ENCODE results near the gene SCUBE2.

SCUBE2 gene

DNA sequence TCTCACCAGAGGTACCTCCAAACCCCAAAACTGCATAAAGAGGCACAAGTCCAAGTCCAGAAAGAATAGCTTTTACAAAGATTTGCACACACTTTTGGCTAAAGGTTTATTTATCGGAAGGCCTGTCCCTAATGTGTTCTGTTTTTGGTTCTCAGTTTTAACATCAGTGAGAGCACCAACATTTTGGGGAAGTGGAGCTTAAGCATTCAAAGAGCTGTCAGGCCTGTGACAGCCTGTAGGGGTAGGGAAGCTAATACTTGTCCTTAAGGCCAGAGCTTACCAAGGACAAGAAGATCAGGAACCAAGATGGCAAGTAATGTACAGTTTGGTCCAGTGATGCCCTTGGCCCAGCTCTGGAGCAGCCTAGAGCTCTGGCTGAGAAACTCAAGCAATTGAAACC, 38.9 kb upstream of the SCUBE2 start:
- no peak overlapping the region for H3K9ac ChIP-seq (ENCODE audit: low read depth, low read length)
- 0 out of 2 replicates have a peak, but pooled peaks cover 2% of the 10 kb centered on the region for H3K9me3 ChIP-seq (ENCODE audit: insufficient read depth, low read depth, low read length)
- no peak overlapping the region for H3K27ac ChIP-seq (ENCODE audit: low read depth, low read length)
- no peaks in the 10 kb centered on the region; the same call in 1 of the 2 replicates for H3K36me3 ChIP-seq (ENCODE audit: insufficient read depth, low read length)
- WGBS: 94% methylated on average over 1 of the region's 1 CpG
- H3K4me1 ChIP-seq (ENCODE audit: insufficient read depth, low read length): peaks cover 6% of the 10 kb centered on the region; the same call in 1 of the 2 replicates
- no peak overlapping the region for H3K4me3 ChIP-seq (ENCODE audit: low read length)
- no peaks in the 10 kb centered on the region for H3K27me3 ChIP-seq (ENCODE audit: insufficient read depth, low read length)

DNA sequence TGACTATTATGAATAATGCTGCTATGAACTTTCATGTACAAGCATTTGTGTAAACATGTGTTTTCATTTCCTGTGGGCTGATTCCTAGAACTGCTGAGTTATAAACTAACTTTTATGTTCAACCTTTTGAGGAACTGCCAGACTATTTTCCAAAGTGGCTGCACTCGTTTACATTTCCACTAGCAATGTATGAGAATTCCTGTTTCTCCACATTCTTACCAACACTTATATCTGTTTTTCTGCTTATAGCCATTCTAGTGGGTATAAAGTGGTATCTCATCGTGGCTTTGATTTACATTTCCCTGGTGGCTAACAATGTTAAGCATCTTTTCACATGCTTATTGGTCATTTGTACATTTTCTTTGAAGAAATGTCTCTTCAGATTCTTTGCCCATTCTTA, 35.2 kb upstream of the SCUBE2 start:
- Histone ChIP-seq H3K27ac (ENCODE audit: low read depth, low read length) (no peak overlapping the region), H3K4me3 (ENCODE audit: low read length) (no peak overlapping the region), H3K36me3 (ENCODE audit: insufficient read depth, low read length) (no peaks in the 10 kb centered on the region; the same call in 1 of the 2 replicates), H3K9me3 (ENCODE audit: insufficient read depth, low read depth, low read length) (0 out of 2 replicates have a peak, but pooled peaks cover 2% of the 10 kb centered on the region), H3K4me1 (ENCODE audit: insufficient read depth, low read length) (peaks cover 10% of the 10 kb centered on the region; the same call in 1 of the 2 replicates), H3K9ac (ENCODE audit: low read depth, low read length) (no peak overlapping the region), H3K27me3 (ENCODE audit: insufficient read depth, low read length) (no peaks in the 10 kb centered on the region)
- WGBS: 98% methylated on average over 2 of the region's 2 CpGs

DNA sequence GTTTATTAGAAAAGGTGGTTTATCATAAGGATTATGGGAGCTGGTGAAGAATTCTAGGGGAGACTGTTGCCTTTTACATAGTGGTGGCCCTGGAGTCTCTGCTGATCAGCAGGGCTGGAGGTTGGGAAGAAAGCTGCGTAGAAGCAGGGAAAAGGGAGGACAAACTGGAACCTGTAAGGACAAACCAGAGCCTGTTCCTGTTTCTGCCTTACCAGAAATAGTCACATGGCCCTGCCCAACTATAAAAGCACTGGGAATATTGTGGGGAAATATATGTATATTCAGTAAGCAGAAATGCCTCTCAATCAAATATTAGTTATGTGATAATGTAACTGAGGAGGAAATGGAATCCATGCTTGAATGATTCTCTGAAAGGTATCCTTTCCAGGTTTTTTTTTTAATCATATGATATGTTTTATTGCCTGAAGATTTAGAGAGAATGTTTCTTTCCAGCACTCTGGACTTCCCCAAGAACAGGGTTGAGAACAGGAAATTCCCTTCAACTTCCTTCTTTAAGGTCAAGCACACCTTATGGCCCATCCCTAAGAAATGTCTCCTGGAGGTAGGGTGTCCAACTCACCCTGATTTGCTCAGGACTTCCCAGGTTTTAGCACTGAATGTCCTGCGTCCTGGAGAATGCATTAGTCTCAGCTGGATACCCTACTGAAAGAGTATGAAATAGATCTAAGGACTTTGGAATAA, 33.9 kb upstream of the SCUBE2 start:
- H3K27me3 ChIP-seq (ENCODE audit: insufficient read depth, low read length): no peaks in the 10 kb centered on the region
- 0 out of 2 replicates have a peak, but pooled peaks cover 2% of the 10 kb centered on the region for H3K9me3 ChIP-seq (ENCODE audit: insufficient read depth, low read depth, low read length)
- WGBS: 92% methylated on average over 2 of the region's 2 CpGs
- H3K36me3 ChIP-seq (ENCODE audit: insufficient read depth, low read length): no peaks in the 10 kb centered on the region
- H3K4me1 ChIP-seq (ENCODE audit: insufficient read depth, low read length): peaks cover 21% of the 10 kb centered on the region
- H3K27ac ChIP-seq (ENCODE audit: low read depth, low read length): no peak overlapping the region
- H3K9ac ChIP-seq (ENCODE audit: low read depth, low read length): no peak overlapping the region
- no peak overlapping the region for H3K4me3 ChIP-seq (ENCODE audit: low read length)

DNA sequence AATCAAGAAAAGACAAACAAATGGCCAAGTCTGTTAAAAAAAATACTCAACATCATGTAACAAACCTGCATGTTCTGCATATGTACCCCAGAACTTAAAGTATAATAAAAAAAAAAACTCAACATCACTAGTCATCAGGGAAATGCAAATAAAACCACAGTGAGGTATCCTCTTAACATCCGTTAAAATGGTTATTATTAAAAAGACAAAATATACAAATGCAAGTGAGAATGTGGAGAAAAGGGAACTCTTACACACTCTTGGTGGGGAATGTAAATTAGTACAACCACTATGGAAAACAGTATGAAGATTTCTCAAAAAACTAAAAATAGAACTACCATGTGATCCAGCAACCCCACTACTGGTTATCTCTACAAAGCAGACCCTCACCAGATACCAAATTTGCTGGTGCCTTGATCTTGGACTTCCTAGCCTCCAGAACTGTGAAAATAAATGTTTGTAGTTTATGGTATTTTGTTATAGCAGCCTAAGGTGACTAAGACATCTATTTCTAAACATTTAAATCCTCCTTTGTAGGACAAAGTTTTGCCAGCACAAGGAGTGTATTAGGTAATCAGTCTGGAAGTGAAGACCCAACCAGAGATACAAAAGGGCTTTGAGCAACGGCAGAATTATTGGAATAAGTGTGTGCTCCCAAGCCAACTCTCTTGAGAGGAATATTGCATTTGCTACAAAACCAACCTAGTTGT, 32.4 kb upstream of the SCUBE2 start:
- 89% methylated on average over 1 of the region's 2 CpGs for WGBS
- Histone ChIP-seq H3K9ac (ENCODE audit: low read depth, low read length) (no peak overlapping the region), H3K4me1 (ENCODE audit: insufficient read depth, low read length) (peaks cover 23% of the 10 kb centered on the region), H3K36me3 (ENCODE audit: insufficient read depth, low read length) (no peaks in the 10 kb centered on the region), H3K9me3 (ENCODE audit: insufficient read depth, low read depth, low read length) (0 out of 2 replicates have a peak, but pooled peaks cover 2% of the 10 kb centered on the region), H3K4me3 (ENCODE audit: low read length) (no peak overlapping the region), H3K27ac (ENCODE audit: low read depth, low read length) (no peak overlapping the region), H3K27me3 (ENCODE audit: insufficient read depth, low read length) (no peaks in the 10 kb centered on the region)

DNA sequence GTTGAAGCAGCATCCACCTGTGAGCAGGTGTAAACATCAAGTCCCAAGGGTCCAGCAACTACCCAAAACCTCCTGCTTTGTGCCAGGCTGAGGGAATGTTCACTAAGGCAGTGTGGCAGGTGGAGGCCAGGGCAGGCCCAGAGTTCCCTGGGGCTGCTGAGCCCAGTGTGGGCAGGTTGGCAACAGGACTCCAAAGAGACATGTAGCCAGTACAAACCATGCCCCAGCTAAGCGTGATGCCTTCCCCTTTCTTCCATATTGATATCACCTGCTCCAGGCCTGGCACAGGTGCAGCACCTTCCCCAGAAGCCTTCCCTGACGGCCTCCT, 30.0 kb upstream of the SCUBE2 start:
- H3K27ac ChIP-seq (ENCODE audit: low read depth, low read length): peak overlapping the region; percentile 71; the same call in 1 of the 2 replicates
- H3K36me3 ChIP-seq (ENCODE audit: insufficient read depth, low read length): no peaks in the 10 kb centered on the region
- no peaks in the 10 kb centered on the region for H3K27me3 ChIP-seq (ENCODE audit: insufficient read depth, low read length)
- no peak overlapping the region for H3K4me3 ChIP-seq (ENCODE audit: low read length)
- WGBS: 88% methylated on average over 2 of the region's 2 CpGs
- H3K4me1 ChIP-seq (ENCODE audit: insufficient read depth, low read length): peaks cover 17% of the 10 kb centered on the region
- H3K9me3 ChIP-seq (ENCODE audit: insufficient read depth, low read depth, low read length): no peaks in the 10 kb centered on the region
- no peak overlapping the region for H3K9ac ChIP-seq (ENCODE audit: low read depth, low read length)

DNA sequence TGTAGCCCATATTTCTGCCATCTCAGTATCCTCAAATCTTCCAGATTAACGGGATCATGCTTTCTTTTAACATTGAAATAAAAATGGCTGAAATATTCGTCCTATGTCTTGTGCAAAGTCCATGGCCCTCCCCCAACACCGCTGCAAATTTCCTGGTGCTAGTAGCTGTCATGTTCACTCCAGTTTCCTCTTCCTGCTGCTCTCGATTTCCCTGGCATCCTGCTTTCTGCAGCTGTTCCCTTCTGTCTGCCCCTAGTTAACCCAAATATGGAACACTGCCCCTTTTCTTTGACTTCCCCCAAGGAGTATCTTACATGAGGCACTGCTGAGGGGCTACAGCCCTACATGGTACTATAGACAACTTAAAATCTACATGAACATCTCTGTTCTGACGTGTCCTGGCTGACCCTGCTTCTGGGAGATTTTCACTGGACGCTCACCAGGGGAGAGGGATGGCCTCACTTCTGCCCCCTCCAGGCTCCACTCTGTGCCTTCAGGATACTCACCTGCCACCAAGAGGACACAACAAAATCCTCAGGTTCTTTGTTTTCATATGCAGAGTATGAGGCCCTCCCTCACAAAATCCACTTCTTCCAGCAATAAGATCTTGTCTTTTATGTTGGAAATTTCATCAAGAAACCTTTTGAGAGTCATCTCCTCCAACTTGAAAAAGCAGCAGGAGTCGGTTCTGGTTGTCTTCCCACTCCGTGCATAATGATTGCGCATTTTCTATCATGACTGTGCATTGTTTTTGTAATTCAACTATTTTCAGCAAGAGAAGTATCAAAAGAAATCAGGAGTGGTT, 29.5 kb upstream of the SCUBE2 start:
- Histone ChIP-seq H3K9me3 (ENCODE audit: insufficient read depth, low read depth, low read length) (no peaks in the 10 kb centered on the region), H3K27me3 (ENCODE audit: insufficient read depth, low read length) (no peaks in the 10 kb centered on the region), H3K27ac (ENCODE audit: low read depth, low read length) (peak overlapping the region; percentile 71; the same call in 1 of the 2 replicates), H3K4me3 (ENCODE audit: low read length) (no peak overlapping the region), H3K4me1 (ENCODE audit: insufficient read depth, low read length) (peaks cover 17% of the 10 kb centered on the region), H3K36me3 (ENCODE audit: insufficient read depth, low read length) (no peaks in the 10 kb centered on the region), H3K9ac (ENCODE audit: low read depth, low read length) (no peak overlapping the region)
- 47% methylated on average over 9 of the region's 9 CpGs for WGBS

DNA sequence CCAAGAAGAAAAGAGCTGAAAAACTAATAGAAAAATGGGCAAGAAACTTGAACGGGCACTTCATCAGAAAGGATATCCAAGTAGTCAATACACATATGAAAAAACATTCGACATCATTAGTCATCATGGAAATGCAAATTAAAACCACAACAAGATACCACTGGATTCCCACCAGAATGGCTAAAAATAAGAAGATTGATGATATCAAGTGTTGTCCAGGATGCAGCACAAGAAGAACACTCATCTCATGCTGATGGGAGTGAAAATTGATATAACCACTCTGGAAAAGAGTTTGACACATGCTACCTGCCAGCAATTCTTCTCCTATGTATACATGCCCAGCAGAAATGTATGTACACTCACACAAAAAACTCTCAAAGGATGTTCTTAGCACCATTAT, 26.9 kb upstream of the SCUBE2 start:
- 96% methylated on average over 2 of the region's 2 CpGs for WGBS
- Histone ChIP-seq H3K9me3 (ENCODE audit: insufficient read depth, low read depth, low read length) (peaks cover 8% of the 10 kb centered on the region; the same call in 1 of the 2 replicates), H3K27ac (ENCODE audit: low read depth, low read length) (no peak overlapping the region), H3K4me1 (ENCODE audit: insufficient read depth, low read length) (peaks cover 17% of the 10 kb centered on the region), H3K36me3 (ENCODE audit: insufficient read depth, low read length) (no peaks in the 10 kb centered on the region; the same call in 1 of the 2 replicates), H3K4me3 (ENCODE audit: low read length) (no peak overlapping the region), H3K9ac (ENCODE audit: low read depth, low read length) (no peak overlapping the region), H3K27me3 (ENCODE audit: insufficient read depth, low read length) (no peaks in the 10 kb centered on the region)

DNA sequence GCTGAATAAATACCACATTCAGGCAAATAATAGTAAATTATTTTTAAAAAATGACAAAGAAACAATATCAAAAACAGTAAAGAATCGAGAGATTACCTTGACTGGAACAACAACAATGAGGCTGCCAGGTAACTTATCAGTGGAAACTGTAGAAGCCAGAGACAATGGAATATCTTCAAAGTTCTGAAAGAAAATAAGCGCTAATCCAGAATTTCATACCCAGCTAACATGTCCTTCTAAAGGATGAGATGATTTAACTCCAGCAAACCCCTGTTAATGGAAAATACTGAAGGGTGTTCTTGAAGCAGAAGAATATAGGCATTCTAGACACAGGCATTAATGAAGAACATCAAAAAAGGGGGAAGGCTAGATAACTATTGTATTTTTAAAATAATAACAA, 20.7 kb upstream of the SCUBE2 start:
- no peak overlapping the region for H3K9ac ChIP-seq (ENCODE audit: low read depth, low read length)
- WGBS: 100% methylated on average over 1 of the region's 2 CpGs
- H3K4me1 ChIP-seq (ENCODE audit: insufficient read depth, low read length): no peaks in the 10 kb centered on the region
- peaks cover 23% of the 10 kb centered on the region for H3K9me3 ChIP-seq (ENCODE audit: insufficient read depth, low read depth, low read length)
- H3K36me3 ChIP-seq (ENCODE audit: insufficient read depth, low read length): no peaks in the 10 kb centered on the region; the same call in 1 of the 2 replicates
- H3K4me3 ChIP-seq (ENCODE audit: low read length): no peak overlapping the region
- no peaks in the 10 kb centered on the region for H3K27me3 ChIP-seq (ENCODE audit: insufficient read depth, low read length)
- no peak overlapping the region for H3K27ac ChIP-seq (ENCODE audit: low read depth, low read length)

DNA sequence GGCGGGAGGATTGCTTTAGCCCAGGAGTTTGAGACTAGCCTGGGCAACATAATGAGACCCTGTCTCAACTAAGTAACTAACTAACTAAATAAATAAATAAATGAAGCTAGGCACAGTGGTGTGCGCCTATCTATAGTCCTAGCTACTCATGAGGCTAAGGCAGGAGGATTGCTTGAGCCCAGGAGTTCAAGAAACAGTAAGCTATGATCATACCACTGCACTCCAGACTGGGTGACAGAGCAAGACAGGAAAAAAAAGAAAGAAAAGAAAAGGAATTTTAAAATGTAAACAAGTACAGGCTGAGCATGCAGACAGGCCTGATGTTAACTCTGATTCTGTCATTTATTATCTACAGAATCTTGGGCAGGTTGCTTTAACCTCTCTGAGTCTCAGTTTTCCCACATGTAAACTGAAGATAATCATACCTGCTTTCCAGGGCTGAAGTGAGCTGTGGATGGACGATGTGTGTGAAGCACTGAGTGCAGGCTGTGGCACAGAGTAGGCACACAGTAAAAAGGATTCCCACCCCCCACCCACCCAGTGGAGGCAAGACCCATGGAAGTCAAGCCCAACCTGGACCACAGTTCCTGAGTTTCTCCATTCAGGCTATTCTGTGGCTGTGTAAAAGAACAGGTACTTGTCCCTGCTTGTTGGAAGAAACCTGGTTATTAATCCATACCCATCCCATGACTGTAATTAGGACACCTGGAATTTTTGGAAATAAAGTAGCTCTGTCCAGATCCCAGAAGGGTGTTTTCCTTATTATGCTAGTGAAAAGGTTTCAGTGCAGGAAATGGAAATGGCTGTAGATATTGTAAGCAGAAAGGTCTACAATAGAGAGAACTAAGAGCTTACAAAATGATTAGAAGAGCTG, 18.7 kb upstream of the SCUBE2 start:
- Histone ChIP-seq H3K9me3 (ENCODE audit: insufficient read depth, low read depth, low read length) (peaks cover 23% of the 10 kb centered on the region), H3K4me1 (ENCODE audit: insufficient read depth, low read length) (no peaks in the 10 kb centered on the region), H3K36me3 (ENCODE audit: insufficient read depth, low read length) (no peaks in the 10 kb centered on the region; the same call in 1 of the 2 replicates), H3K27me3 (ENCODE audit: insufficient read depth, low read length) (no peaks in the 10 kb centered on the region), H3K27ac (ENCODE audit: low read depth, low read length) (no peak overlapping the region), H3K4me3 (ENCODE audit: low read length) (no peak overlapping the region), H3K9ac (ENCODE audit: low read depth, low read length) (no peak overlapping the region)
- 97% methylated on average over 2 of the region's 3 CpGs for WGBS

DNA sequence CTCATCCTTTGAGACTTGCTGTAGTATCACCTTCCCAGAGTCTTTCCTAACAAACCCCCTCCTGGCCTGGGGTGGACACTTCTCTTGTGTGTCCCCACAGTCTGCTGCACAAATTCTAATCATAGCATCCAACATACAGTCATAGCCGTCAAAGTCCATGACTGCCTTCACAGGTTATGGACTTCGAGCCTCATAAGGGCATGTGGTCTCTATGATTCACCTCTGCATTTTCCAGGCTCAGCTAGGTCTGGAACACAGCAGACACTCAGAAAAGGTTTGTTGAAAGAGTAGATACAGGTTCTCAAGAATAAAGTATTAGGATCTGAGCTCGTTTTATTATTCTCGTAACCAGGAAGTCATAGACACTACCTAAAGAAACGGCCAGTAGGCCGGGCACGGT, 13.2 kb upstream of the SCUBE2 start:
- no peaks in the 10 kb centered on the region for H3K36me3 ChIP-seq (ENCODE audit: insufficient read depth, low read length)
- no peak overlapping the region for H3K27ac ChIP-seq (ENCODE audit: low read depth, low read length)
- no peaks in the 10 kb centered on the region for H3K4me1 ChIP-seq (ENCODE audit: insufficient read depth, low read length)
- H3K9ac ChIP-seq (ENCODE audit: low read depth, low read length): no peak overlapping the region
- no peaks in the 10 kb centered on the region for H3K9me3 ChIP-seq (ENCODE audit: insufficient read depth, low read depth, low read length)
- WGBS: 94% methylated on average over 7 of the region's 7 CpGs
- H3K4me3 ChIP-seq (ENCODE audit: low read length): no peak overlapping the region
- no peaks in the 10 kb centered on the region for H3K27me3 ChIP-seq (ENCODE audit: insufficient read depth, low read length)

All from HUES64 (cell line).